Neural progenitor cell (in vitro differentiated cells): Measurements from ENCODE around the gene ANGPTL2. TPM values are rescaled to one million over a fixed set of nuclear protein-coding genes. Genes with fewer than 3 reads are reported as not detected.

Experiments
- DNase-seq: peaks from one replicate; pipeline ENCODE4 v3.0.0-alpha.2; 2016; ENCODE audit warnings: low spot score
- H2AFZ ChIP-seq: fragments of 200-600 bp; sonication (generic); replicated peaks from 2 replicates; pipeline ENCODE4 v1.6.1; 2016; ENCODE audit warnings: antibody characterized with exemption
- H3F3A ChIP-seq: fragments of 200-600 bp; sonication (generic); 2 replicates; pipeline ENCODE4 v1.6.1; 2016; ENCODE audit warnings: antibody characterized with exemption, low read depth
- H3K27ac ChIP-seq: fragments of 200-600 bp; sonication (generic); 2 replicates; pipeline ENCODE4 v1.5.1; 2016; ENCODE audit warnings: mild to moderate bottlenecking
- H3K27me3 ChIP-seq: fragments of 200-600 bp; sonication (generic); 2 replicates; pipeline ENCODE4 v1.6.1; 2016; ENCODE audit warnings: mild to moderate bottlenecking, moderate library complexity
- H3K36me3 ChIP-seq: fragments of 200-600 bp; sonication (generic); 2 replicates; pipeline ENCODE4 v1.5.1; 2016
- H3K4me1 ChIP-seq: fragments of 200-600 bp; sonication (generic); 2 replicates; pipeline ENCODE4 v1.6.1; 2016; ENCODE audit warnings: mixed run types
- H3K4me2 ChIP-seq: fragments of 200-600 bp; sonication (generic); 2 replicates; pipeline ENCODE4 v1.6.1; 2016
- H3K4me3 ChIP-seq: fragments of 200-600 bp; sonication (generic); 2 replicates; pipeline ENCODE4 v1.5.1; 2016
- H3K79me2 ChIP-seq: fragments of 200-600 bp; sonication (generic); 2 replicates; pipeline ENCODE4 v1.6.1; 2016; ENCODE audit warnings: low read depth
- H3K9ac ChIP-seq: fragments of 200-600 bp; sonication (generic); 2 replicates; pipeline ENCODE4 v1.6.1; 2016
- H3K9me3 ChIP-seq: fragments of 200-600 bp; sonication (generic); 2 replicates; pipeline ENCODE4 v1.5.1; 2016; ENCODE audit warnings: low read depth
- H4K20me1 ChIP-seq: fragments of 200-600 bp; sonication (generic); 2 replicates; pipeline ENCODE4 v1.6.1; 2016; ENCODE audit warnings: low read depth
- H3K27ac Mint-ChIP-seq: 3 replicates; pipeline ENCODE4 v1.8.0; 2021; ENCODE audit warnings: mixed read lengths
- H3K27me3 Mint-ChIP-seq: 2 replicates; pipeline ENCODE4 v1.8.0; 2022; ENCODE audit warnings: low read depth, mild to moderate bottlenecking, inconsistent platforms, moderate library complexity, mixed read lengths; ENCODE audit not compliant: insufficient read depth
- H3K36me3 Mint-ChIP-seq: 3 replicates; pipeline ENCODE4 v1.8.0; 2021; ENCODE audit warnings: mixed read lengths
- H3K4me1 Mint-ChIP-seq: 3 replicates; pipeline ENCODE4 v1.8.0; 2021; ENCODE audit warnings: mixed read lengths
- H3K4me3 Mint-ChIP-seq: 3 replicates; pipeline ENCODE4 v1.8.0; 2021; ENCODE audit warnings: mild to moderate bottlenecking, moderate library complexity, mixed read lengths
- H3K9me3 Mint-ChIP-seq: 3 replicates; pipeline ENCODE4 v1.8.0; 2020; ENCODE audit warnings: mixed read lengths
- CTCF ChIP-seq: fragments of 200-600 bp; sonication (generic); IDR thresholded peaks from 2 replicates; pipeline ENCODE4 v1.5.1; 2017; ENCODE audit warnings: antibody characterized with exemption, mild to moderate bottlenecking
- EZH2 ChIP-seq: fragments of 200-600 bp; sonication (generic); IDR thresholded peaks from 2 replicates; pipeline ENCODE4 v1.6.1; 2017; ENCODE audit warnings: antibody characterized with exemption, mild to moderate bottlenecking, moderate library complexity
- EZH2phosphoT487 ChIP-seq: fragments of 200-600 bp; sonication (generic); IDR thresholded peaks from 2 replicates; pipeline ENCODE4 v1.6.1; 2017; ENCODE audit warnings: antibody characterized with exemption
- total RNA-seq: library from RNA; depleted of rRNA; stranded (reverse); fragments of >200 nt; gene quantifications from 2 replicates; pipeline ENCODE4 v1.2.3, GENCODE V29; 2015; ENCODE audit warnings: low replicate concordance

ANGPTL2 gene
- total RNA-seq, 1 donor from 2014 or later, result 7.6 TPM

GRCh38 chr9:127066851-127067136, 55.6 kb downstream of the ANGPTL2 start:
- H3K79me2 ChIP-seq, result no peaks in the 10 kb centered on the region
- no peak overlapping the region for H3K4me3 ChIP-seq
- H3K27ac Mint-ChIP-seq, result no peak overlapping the region
- no peak overlapping the region for H3K4me3 Mint-ChIP-seq
- H3K36me3 ChIP-seq, result no peaks in the 10 kb centered on the region
- no peaks in the 10 kb centered on the region for H3K27me3 ChIP-seq
- no peak for TF ChIP-seq EZH2
- no peak for TF ChIP-seq EZH2phosphoT487
- no peak for TF ChIP-seq CTCF
- peaks cover 3% of the 10 kb centered on the region for H3K36me3 Mint-ChIP-seq
- no peak overlapping the region for H3K9ac ChIP-seq
- DNase-seq, result no peak
- no peaks in the 10 kb centered on the region for H3K4me1 ChIP-seq
- H3K9me3 Mint-ChIP-seq, result peaks cover 2% of the 10 kb centered on the region
- no peak overlapping the region for H3K4me2 ChIP-seq
- H4K20me1 ChIP-seq, result no peaks in the 10 kb centered on the region
- H3K9me3 ChIP-seq, result no peaks in the 10 kb centered on the region
- no peaks in the 10 kb centered on the region for H3K27me3 Mint-ChIP-seq
- no peak overlapping the region for H2AFZ ChIP-seq
- H3K27ac ChIP-seq, result no peak overlapping the region
- no peaks in the 10 kb centered on the region for H3F3A ChIP-seq
- no peaks in the 10 kb centered on the region for H3K4me1 Mint-ChIP-seq

- H3K9me3 Mint-ChIP-seq, result no peaks in the 10 kb centered on the region
- Histone ChIP-seq H3K4me3 (no peak overlapping the region), H4K20me1 (no peaks in the 10 kb centered on the region), H3K36me3 (no peaks in the 10 kb centered on the region), H2AFZ (no peak overlapping the region), H3K9me3 (no peaks in the 10 kb centered on the region), H3F3A (no peaks in the 10 kb centered on the region), H3K9ac (no peak overlapping the region), H3K27me3 (no peaks in the 10 kb centered on the region), H3K79me2 (no peaks in the 10 kb centered on the region), H3K4me1 (no peaks in the 10 kb centered on the region), H3K4me2 (no peak overlapping the region), H3K27ac (no peak overlapping the region)
- H3K36me3 Mint-ChIP-seq, result peaks cover 3% of the 10 kb centered on the region
- H3K4me3 Mint-ChIP-seq, result no peak overlapping the region
- no peak overlapping the region for H3K27ac Mint-ChIP-seq
- no peaks in the 10 kb centered on the region for H3K27me3 Mint-ChIP-seq
- no peaks in the 10 kb centered on the region for H3K4me1 Mint-ChIP-seq
- no peak for DNase-seq
- TF ChIP-seq CTCF (no peak), EZH2 (no peak), EZH2phosphoT487 (no peak)
These were observed 56.2 kb downstream of the ANGPTL2 start for GRCh38 chr9:127066060-127066850.

GRCh38 chr9:127065592-127065991, 56.8 kb downstream of the ANGPTL2 start:
- H4K20me1 ChIP-seq, result no peaks in the 10 kb centered on the region
- no peak overlapping the region for H3K4me2 ChIP-seq
- no peak overlapping the region for H3K27ac ChIP-seq
- H3K36me3 ChIP-seq, result no peaks in the 10 kb centered on the region
- H3K4me3 ChIP-seq, result no peak overlapping the region
- no peaks in the 10 kb centered on the region for H3K9me3 Mint-ChIP-seq
- TF ChIP-seq EZH2, result no peak
- no peak for TF ChIP-seq EZH2phosphoT487
- no peak for TF ChIP-seq CTCF
- no peak overlapping the region for H2AFZ ChIP-seq
- H3K27me3 ChIP-seq, result no peaks in the 10 kb centered on the region
- no peaks in the 10 kb centered on the region for H3K27me3 Mint-ChIP-seq
- DNase-seq, result no peak
- H3K4me1 Mint-ChIP-seq, result no peaks in the 10 kb centered on the region
- H3K9me3 ChIP-seq, result no peaks in the 10 kb centered on the region
- H3K27ac Mint-ChIP-seq, result no peak overlapping the region
- no peak overlapping the region for H3K4me3 Mint-ChIP-seq
- no peaks in the 10 kb centered on the region for H3F3A ChIP-seq
- H3K79me2 ChIP-seq, result no peaks in the 10 kb centered on the region
- no peak overlapping the region for H3K9ac ChIP-seq
- H3K4me1 ChIP-seq, result no peaks in the 10 kb centered on the region
- H3K36me3 Mint-ChIP-seq, result peaks cover 2% of the 10 kb centered on the region
